ENCODE results near the gene SYT3.

DNA sequence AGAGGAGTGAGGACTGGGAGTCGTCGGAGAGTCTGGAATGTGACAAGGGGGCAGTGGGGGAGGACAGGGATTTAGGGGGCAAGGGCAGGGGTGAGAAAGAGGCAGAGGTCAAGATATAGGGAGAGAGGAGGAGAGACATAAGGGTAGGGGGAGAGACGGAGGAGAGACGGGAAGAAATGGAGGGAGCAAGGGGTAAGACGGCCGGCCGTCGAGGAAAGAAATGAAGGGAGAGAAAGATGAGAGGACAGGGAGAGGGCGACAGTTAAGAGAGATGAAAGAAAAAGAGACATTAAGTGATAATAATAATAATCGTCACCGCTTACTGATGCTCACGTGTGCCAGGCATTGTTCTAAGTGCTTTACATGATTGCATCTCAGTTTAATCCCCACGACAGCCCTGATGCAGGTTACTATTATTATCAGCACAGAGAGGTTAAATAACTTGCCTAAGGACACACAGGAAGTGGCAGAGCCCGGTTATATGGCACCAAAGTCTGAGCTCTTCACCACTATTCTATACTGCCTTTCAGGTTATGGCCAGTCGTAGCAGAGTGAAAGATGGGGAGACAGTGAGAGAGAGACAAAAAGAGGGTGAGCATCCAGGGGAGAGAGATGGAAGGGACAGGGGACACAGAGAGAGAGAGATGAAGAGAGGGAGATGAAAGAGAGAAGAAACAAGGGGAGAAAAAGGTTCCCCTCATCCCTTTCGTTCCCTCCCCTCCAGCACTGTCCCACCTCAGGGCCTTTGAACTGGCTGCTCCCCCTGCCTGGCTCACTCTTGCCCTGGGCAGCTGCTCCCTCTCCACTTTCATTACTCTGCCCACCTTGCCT lies 23.2 kb upstream of the SYT3 start:
- no peak for TF ChIP-seq ZFX (IDR thresholded peaks at IDR 0.05)
- TF ChIP-seq, protein P1, sequence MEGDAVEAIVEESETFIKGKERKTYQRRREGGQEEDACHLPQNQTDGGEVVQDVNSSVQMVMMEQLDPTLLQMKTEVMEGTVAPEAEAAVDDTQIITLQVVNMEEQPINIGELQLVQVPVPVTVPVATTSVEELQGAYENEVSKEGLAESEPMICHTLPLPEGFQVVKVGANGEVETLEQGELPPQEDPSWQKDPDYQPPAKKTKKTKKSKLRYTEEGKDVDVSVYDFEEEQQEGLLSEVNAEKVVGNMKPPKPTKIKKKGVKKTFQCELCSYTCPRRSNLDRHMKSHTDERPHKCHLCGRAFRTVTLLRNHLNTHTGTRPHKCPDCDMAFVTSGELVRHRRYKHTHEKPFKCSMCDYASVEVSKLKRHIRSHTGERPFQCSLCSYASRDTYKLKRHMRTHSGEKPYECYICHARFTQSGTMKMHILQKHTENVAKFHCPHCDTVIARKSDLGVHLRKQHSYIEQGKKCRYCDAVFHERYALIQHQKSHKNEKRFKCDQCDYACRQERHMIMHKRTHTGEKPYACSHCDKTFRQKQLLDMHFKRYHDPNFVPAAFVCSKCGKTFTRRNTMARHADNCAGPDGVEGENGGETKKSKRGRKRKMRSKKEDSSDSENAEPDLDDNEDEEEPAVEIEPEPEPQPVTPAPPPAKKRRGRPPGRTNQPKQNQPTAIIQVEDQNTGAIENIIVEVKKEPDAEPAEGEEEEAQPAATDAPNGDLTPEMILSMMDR (conservative IDR thresholded peaks at IDR 0.05), result no peak

Data from C4-2B (cell line).